Activated T-cell treated with anti-CD3 and anti-CD28 coated beads for 48 hours (primary cell): Measurements from ENCODE around the gene FAU.

Experiments
- DNase-seq: peaks from one replicate; pipeline ENCODE4 v3.0.0-alpha.2; 2020; ENCODE audit warnings: low read depth

FAU gene

DNA sequence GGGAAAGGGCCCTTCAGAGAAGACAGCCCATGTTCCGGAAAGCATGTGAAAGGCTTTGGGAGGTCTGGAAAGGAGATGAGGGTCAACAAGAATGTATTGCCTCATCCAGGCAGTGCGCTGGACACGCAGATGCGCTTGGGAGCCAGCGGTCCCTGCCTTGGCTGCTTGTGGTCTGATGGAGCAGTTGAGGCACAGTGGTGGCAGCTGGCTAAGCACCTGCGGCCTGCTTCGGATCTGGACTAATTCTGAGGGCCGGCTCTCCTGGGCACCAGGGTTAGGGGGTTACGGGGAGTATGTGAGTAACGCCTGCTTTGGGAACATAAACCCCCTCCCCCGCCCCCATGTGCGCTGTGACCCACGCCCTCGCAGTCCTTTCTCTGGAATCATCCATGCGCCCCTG, 14.9 kb downstream of the FAU start:
- no peak for DNase-seq

GRCh38 chr11:65104628-65105027, 17.3 kb downstream of the FAU start:
- DNase-seq: no peak

DNA sequence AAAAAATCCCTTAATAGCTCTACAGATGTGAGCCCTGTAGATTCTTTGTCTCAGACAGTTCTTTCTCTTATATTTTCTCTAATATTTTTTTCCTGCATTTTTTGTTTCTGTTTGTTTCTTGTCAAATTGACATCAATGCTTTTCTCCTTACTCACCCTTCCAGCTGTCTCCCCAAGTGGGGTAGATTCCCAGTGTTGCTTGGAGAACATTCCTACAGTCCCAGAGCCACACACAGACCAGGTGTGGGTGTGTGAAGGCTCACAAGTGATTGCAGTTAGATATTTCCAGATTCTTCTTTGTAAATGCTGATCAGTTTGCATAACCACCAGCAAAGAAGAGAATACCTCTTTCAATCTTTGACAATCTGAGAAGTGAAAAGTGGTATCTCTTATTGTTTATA, 18.5 kb downstream of the FAU start:
- no peak for DNase-seq

GRCh38 chr11:65102142-65103095, 19.5 kb downstream of the FAU start:
- no peak for DNase-seq

GRCh38 chr11:65100674-65101350, 21.1 kb downstream of the FAU start:
- no peak for DNase-seq

- DNase-seq: no peak
These were observed 25.0 kb downstream of the FAU start for GRCh38 chr11:65096926-65097325.

GRCh38 chr11:65095974-65096806, 25.7 kb downstream of the FAU start, which contains the start of gene VPS51:
TSS of gene VPS51 (plus strand) at chr11:65096214. CDS start at chr11:65096251, 37 bp downstream.
- DNase-seq: peak; percentile 78

- DNase-seq: no peak
These were observed 26.5 kb downstream of the FAU start for GRCh38 chr11:65095427-65095826.

- no peak for DNase-seq
These were observed 31.3 kb downstream of the FAU start for GRCh38 chr11:65090628-65091027.

GRCh38 chr11:65089621-65090020, 32.3 kb downstream of the FAU start:
- DNase-seq: no peak

GRCh38 chr11:65087827-65088226, 34.1 kb downstream of the FAU start:
- no peak for DNase-seq

GRCh38 chr11:65087216-65087615, 34.7 kb downstream of the FAU start:
- no peak for DNase-seq

DNA sequence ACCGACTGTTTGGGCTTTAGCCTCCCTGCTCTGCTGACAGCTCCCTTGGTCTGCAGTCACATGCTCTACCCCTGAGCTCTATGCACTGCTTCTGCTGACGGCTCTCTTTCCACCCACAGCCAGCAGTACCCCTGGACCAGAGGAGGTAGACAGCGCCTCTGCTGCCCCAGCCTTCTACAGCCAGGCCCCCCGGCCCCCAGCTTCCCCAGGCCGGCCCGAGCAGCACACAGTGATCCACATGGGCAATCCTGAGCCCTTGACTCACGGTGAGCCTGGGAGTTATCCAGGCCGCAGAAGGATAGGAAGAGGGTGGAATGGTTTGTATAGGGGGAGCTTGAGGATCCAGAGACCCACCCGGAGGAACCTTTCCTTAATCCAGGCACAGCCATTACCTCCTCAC, 35.1 kb downstream of the FAU start:
- no peak for DNase-seq

DNA sequence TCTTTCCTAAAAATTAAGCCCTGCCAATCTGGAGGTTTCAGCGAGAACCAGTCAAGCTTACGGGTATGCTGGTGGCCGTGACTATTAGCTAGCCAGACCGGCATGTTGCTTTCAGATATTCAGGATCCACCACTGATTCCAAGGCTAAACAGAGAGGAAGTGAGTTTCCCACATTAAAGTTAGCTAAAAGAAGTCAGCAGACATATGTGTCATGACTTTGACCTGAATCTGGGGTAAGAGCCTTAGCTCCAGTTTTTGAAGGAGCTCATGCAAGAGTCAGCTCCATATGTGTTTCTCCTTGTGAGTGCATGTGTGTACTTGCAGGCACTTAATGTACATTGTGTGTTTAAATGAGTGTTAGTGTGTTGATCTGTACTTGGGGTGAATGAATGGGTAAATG, 36.5 kb downstream of the FAU start:
- DNase-seq: no peak

DNA sequence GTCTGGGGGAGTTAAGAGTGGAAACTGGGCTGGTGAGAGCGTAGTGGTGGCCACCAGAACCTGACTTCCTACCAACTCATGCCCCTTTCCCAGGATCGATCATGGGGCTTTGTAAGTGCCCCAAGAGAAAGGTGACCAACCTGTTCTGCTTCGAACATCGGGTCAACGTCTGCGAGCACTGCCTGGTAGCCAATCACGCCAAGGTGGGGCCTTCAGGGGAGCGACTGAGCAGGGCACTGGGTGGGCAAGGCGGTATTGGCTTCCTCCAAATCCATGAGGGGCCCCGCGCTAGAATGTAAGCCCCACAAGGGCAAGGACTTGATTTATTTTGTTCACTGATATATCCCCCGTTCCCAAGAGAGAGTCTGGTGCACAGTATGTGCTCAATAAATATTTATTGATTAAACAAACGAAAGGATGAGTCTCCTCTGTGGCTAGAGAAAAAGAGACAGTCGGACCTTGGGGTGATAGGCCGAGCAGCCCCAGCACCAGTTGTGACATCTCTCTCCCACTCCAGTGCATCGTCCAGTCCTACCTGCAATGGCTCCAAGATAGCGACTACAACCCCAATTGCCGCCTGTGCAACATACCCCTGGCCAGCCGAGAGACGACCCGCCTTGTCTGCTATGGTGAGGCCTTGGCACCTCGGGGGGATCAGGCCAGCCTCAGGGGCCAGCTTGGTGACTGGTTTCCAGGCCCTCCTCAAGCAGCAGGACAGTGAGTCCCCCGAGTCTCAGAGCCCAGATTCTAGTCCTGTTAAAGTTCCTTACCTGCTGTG, 37.1 kb downstream of the FAU start:
- no peak for DNase-seq

DNA sequence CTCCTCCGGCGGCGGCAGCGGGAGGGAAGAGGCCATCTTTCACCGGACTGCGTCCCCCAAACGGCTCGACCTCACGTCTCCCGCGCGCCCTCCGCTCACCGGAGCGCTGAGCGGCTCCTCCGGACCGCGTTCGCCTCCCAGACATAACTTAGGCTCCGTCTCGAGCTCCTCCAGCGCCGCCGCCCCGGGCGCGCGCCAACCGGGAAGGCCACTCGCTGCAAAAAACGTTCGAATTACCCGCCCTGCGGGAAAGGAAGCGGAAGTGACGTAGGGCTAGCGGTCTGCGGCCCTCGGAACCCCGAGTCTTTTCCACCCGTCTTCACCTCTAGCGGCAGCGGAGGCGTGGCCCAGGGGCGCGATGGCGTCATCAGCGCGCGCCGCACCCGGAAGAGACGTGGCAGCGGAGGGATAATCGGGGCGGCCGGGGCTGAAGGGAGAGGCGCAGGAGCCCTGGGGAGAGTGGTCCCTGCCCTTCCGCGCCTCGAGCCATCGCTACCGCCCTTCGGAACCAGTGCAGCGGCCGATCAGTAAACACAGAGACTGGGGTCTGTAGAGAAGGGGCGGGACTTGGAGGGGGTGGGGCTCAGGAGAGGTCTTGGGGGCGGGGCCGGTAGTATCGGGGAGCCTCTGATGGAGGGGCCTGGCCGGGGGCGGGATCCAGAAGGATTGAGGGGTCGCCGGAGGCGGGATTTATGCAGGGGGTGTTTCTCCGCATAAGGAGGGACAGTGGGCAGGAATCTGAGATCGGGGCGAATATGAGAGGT, 37.9 kb downstream of the FAU start, which contains the start of the genes CDCA5 and ZFPL1:
CDCA5 (minus strand) TSS at position 207 of the 764 bp plus-strand sequence; CDS start at position 145, 62 bp downstream.
ZFPL1 (plus strand) TSS at position 389 of the 764 bp plus-strand sequence. CDS start 477 bp downstream, outside the sequence.
- DNase-seq: peak; percentile 96

GRCh38 chr11:65083134-65083833, 38.6 kb downstream of the FAU start:
- no peak for DNase-seq

DNA sequence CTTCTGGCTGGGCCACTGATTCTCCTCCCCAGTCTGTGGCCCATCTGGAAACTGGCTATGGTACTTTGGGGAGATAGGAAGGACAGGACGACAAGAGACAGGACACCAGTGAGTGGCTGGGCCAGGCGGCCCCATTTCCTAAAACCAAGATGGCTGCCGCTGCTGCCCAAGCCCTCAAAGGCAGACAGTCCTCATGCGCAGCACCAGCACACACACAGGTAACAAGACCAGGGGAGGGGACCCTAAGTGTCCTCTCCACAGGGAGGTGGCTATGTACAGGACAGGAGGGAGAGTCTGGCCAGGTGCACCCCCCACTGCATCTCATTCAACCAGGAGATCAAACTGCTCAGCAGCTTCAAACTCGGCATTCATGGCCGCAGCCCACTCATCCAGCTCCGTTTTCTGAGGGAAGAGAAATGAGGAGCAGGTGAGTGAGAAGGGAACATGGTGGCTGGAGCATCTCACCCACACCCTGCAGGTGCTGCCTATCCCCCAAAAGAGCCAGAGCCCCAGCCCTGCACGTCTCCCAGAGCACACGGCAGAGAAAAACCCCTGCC, 43.1 kb downstream of the FAU start:
- DNase-seq: no peak

DNA sequence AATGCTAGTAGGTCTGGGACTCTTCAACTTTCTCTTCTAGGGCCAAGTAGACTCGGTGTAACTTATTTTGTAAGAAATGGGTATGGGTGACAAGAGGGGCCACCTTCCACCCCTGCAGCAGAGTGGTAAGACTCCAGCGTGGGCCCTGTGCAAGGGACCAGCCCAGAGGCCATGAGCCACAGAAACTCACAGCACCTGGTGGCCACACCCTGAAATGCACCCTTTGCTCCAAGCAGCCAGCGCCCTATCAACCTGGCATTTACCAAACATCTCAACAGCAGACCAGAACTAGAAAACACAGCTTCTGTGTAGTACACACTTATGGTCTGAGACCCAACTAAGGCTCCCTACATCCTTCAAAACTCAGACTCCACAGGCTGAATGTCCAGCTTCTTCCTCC, 43.8 kb downstream of the FAU start:
- peak; percentile 58 for DNase-seq

DNA sequence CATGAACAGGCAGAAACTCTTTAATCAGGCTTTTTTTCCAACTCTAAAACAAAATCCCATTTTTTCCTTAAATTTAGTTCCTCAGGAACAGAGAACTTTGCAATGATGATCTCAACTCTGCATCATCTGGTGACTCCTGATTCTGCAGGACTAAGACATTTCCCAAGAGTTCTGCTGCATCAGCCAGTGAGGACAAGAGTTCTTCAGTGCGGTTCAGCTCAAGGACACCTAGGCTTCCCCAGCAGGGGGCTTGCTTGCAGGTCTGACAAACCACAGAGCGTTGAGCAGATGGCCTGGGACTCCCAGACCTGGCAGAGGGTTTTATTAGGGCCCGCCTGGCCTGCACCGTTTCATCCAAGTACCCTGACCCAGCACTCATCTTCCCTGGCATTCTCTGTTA, 44.5 kb downstream of the FAU start:
- DNase-seq: no peak
